CD4-positive, alpha-beta memory T cell (primary cell): ENCODE measurements around the gene ESPNL. TPM values are rescaled to one million over a fixed set of nuclear protein-coding genes. Genes with fewer than 3 reads are reported as not detected.

Experiments used
- CTCF ChIA-PET: fragments of 350-600 bp; sonication (Branson Sonifier 250); formaldehyde crosslinking; loops from one replicate; lab custom pipeline; 2021; ENCODE audit warnings: inconsistent platforms; ENCODE audit not compliant: partially characterized antibody; lab: Charles Lee
- POLR2A ChIA-PET: fragments of 350-600 bp; sonication (Branson Sonifier 250); formaldehyde crosslinking; loops from one replicate; lab custom pipeline; 2021; ENCODE audit not compliant: partially characterized antibody; lab: Charles Lee
- DNase-seq, 5 donors: peaks; one replicate each; pipeline versions ENCODE4 v3.0.0 to v3.0.0-alpha.2; 2020 to 2022; ENCODE audit warnings: mixed read lengths in 1 of 5
- H3K27ac ChIP-seq: one replicate; pipeline ENCODE4 v1.7.0; 2013; ENCODE audit warnings: low read depth, low read length
- H3K27me3 ChIP-seq: 2 replicates; pipeline ENCODE4 v1.7.0; 2013; ENCODE audit warnings: mild to moderate bottlenecking, low read length, moderate library complexity; ENCODE audit not compliant: insufficient read depth
- H3K36me3 ChIP-seq: 2 replicates; pipeline ENCODE4 v1.7.0; 2013; ENCODE audit warnings: mild to moderate bottlenecking, low read length, moderate library complexity; ENCODE audit not compliant: insufficient read depth
- H3K4me1 ChIP-seq: 2 replicates; pipeline ENCODE4 v1.7.0; 2013; ENCODE audit warnings: mild to moderate bottlenecking, low read length, moderate library complexity; ENCODE audit not compliant: insufficient read depth
- H3K4me3 ChIP-seq, 2 donors: one replicate each; pipeline ENCODE4 v1.7.0; 2013; ENCODE audit warnings: low read length in 2 of 2, mild to moderate bottlenecking in 1 of 2
- H3K9me3 ChIP-seq, 2 donors: one replicate each; pipeline ENCODE4 v1.7.0; 2013; ENCODE audit warnings: low read length in 2 of 2, control low read depth in 1 of 2; ENCODE audit not compliant: control insufficient read depth in 1 of 2
- H3K27ac Mint-ChIP-seq, 7 donors: one replicate each; pipeline ENCODE4 v1.8.0; 2020 to 2021; ENCODE audit warnings: mixed read lengths in 7 of 7, mild to moderate bottlenecking in 6 of 7, inconsistent platforms in 3 of 7, moderate library complexity in 3 of 7
- H3K27me3 Mint-ChIP-seq, 2 donors: one replicate each; pipeline ENCODE4 v1.8.0; 2020 to 2021; ENCODE audit warnings: mixed read lengths in 2 of 2
- H3K36me3 Mint-ChIP-seq, 2 donors: one replicate each; pipeline ENCODE4 v1.8.0; 2020 to 2021; ENCODE audit warnings: mixed read lengths in 2 of 2, inconsistent platforms in 1 of 2, mild to moderate bottlenecking in 1 of 2
- H3K4me1 Mint-ChIP-seq, 4 donors: one replicate each; pipeline ENCODE4 v1.8.0; 2020 to 2021; ENCODE audit warnings: mixed read lengths in 4 of 4, mild to moderate bottlenecking in 1 of 4
- H3K4me3 Mint-ChIP-seq, 8 donors: one replicate each; pipeline ENCODE4 v1.8.0; 2020 to 2021; ENCODE audit warnings: mixed read lengths in 8 of 8, mild to moderate bottlenecking in 7 of 8, moderate library complexity in 6 of 8, inconsistent platforms in 3 of 8
- H3K9me3 Mint-ChIP-seq, 8 donors: one replicate each; pipeline ENCODE4 v1.8.0; 2020 to 2021; ENCODE audit warnings: mixed read lengths in 8 of 8, mild to moderate bottlenecking in 5 of 8, inconsistent platforms in 3 of 8, moderate library complexity in 1 of 8
- intact Hi-C: fragments of 100-400 bp; cut with micrococcal nuclease; formaldehyde crosslinking; loops from one replicate; pipeline ENCODE4 v1.15.1; 2023
- polyA plus RNA-seq, 2 donors: library from polyadenylated mRNA; unstranded; fragments of 300-500 nt; fragmentation: Illumina TruSeq; gene quantifications; one replicate each; pipeline ENCODE4 v1.2.3, GENCODE V29; 2021
- total RNA-seq, 2 experiments: library from RNA; stranded (reverse); gene quantifications; one replicate each; pipeline ENCODE4 v1.2.3, GENCODE V29; 2021

The ESPNL gene
- total and polyA plus RNA-seq, 4 experiments from 2014 or later, result 0.28 to 0.41 TPM; not detected in 2

DNA sequence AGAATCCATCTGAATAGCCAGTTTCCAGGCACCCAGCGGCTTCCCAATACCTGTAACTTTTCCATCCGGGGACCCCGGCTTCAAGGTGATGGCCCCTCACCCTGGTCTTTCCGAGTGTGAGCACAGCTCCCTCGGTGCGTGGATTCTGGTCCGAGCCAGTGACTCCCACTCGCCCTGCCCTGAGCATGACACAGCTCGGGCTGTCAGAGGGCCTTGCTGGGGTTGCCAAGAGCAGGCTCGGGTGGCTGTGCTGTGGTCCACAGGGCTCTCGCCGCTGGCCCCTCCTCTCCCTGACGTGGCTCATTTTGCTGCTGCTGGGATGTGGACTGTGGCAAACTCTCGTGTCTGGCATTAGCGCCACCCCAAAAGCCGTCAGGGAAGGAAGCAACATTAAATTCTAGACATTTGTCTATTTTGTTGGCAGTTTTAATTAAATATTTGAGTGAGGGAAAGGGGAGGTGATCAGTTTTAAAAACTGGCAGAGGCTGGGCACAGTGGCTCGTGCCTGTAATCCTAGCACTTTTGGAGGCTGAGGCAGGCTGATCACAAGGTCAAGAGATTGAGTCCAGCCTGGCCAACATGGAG lies 5.6 kb upstream of the ESPNL start:
- no peaks in the 10 kb centered on the region for H3K27me3 Mint-ChIP-seq
- intact Hi-C loops, result no loop called here
- ChIA-PET POLR2A (no interaction called here), CTCF (no interaction called here)
- Histone ChIP-seq H3K4me1 (no peaks in the 10 kb centered on the region), H3K4me3 (no peak overlapping the region), H3K9me3 (no peaks in the 10 kb centered on the region), H3K36me3 (no peaks in the 10 kb centered on the region), H3K27me3 (no peaks in the 10 kb centered on the region), H3K27ac (no peak overlapping the region)
- no peak overlapping the region for H3K27ac Mint-ChIP-seq
- H3K4me1 Mint-ChIP-seq, result peaks cover 0 to 2% (median 0%) of the 10 kb centered on the region in 4 donors
- no peak for DNase-seq
- H3K36me3 Mint-ChIP-seq, result peaks cover 5 to 12% of the 10 kb centered on the region in 2 donors
- no peaks in the 10 kb centered on the region for H3K9me3 Mint-ChIP-seq
- H3K4me3 Mint-ChIP-seq, result no peak overlapping the region

DNA sequence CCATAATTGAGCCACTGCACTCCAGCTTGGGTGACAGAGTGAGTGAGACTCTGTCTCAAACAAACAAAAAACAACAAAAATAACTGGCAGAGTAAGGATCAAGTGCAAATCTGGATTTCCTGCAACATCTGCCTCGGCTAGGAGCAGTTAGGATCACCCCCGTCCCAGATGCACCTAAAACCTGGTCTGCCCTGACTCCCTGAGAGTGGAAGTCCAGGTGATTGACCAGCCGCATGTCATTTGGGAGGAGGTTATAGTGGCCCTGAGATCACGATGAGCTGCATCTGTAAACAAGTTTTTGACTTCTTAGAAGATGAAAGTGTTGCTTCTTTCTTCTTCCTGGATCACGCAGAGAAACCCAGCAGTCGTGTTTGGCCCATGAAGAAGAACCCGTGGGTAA lies 5.0 kb upstream of the ESPNL start:
- DNase-seq, result no peak
- no peak overlapping the region for H3K4me3 ChIP-seq
- ChIA-PET CTCF (no interaction called here), POLR2A (no interaction called here)
- H3K27me3 ChIP-seq, result no peaks in the 10 kb centered on the region
- peaks cover 0 to 2% (median 0%) of the 10 kb centered on the region in 4 donors for H3K4me1 Mint-ChIP-seq
- H3K36me3 Mint-ChIP-seq, result peaks cover 5 to 12% of the 10 kb centered on the region in 2 donors
- H3K27me3 Mint-ChIP-seq, result no peaks in the 10 kb centered on the region
- no peaks in the 10 kb centered on the region for H3K9me3 ChIP-seq
- no peak overlapping the region for H3K4me3 Mint-ChIP-seq
- H3K9me3 Mint-ChIP-seq, result no peaks in the 10 kb centered on the region
- no peaks in the 10 kb centered on the region for H3K36me3 ChIP-seq
- H3K4me1 ChIP-seq, result no peaks in the 10 kb centered on the region
- intact Hi-C loops, result no loop called here
- H3K27ac Mint-ChIP-seq, result peak overlapping the region in 2 of 7 donors; percentile 32 to 47
- H3K27ac ChIP-seq, result no peak overlapping the region

DNA sequence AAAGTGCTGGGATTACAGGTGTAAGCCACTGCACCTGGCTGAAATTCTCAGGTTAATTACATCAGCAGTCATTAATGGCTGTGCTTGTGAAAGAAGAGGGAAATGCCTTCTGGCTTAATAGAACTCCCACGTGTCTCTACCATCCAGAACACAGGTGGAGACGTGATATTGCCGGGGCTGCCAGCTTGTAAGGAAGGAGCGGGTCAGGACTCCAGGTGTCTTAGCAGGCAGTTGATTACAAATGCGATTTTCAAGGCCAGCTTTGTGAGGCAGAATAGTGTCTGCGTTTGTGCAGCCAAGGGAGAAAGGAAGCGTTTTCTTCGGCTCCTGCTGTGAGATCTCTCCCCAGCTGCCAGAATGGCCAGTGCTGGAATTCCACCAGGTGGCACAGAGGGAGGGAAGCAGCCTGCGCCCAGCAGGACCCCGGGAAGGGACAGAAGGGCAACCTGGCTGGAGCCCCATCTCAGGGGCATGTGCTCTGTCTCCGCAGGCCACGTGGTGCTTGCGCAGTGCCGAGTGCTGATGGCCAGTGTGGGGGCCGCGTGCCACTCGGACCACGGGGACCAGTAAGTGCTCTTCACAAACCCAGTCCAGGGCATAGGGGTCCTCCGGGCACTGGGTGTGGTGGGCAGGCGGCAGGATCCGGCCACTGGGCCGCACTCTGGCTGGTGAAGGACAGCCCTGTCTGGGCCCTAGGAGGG lies 3.7 kb upstream of the ESPNL start:
- no peaks in the 10 kb centered on the region for H3K27me3 Mint-ChIP-seq
- Histone ChIP-seq H3K4me3 (no peak overlapping the region), H3K27ac (no peak overlapping the region), H3K9me3 (no peaks in the 10 kb centered on the region), H3K27me3 (no peaks in the 10 kb centered on the region), H3K4me1 (no peaks in the 10 kb centered on the region), H3K36me3 (no peaks in the 10 kb centered on the region)
- no peak overlapping the region for H3K27ac Mint-ChIP-seq
- H3K36me3 Mint-ChIP-seq, result peaks cover 1 to 7% of the 10 kb centered on the region in 2 donors
- H3K4me3 Mint-ChIP-seq, result no peak overlapping the region
- intact Hi-C loops, result no loop called here
- no peak for DNase-seq
- H3K4me1 Mint-ChIP-seq, result peaks cover 0 to 2% (median 0%) of the 10 kb centered on the region in 4 donors
- POLR2A ChIA-PET, result no interaction called here
- CTCF ChIA-PET, result no interaction called here
- no peaks in the 10 kb centered on the region for H3K9me3 Mint-ChIP-seq

DNA sequence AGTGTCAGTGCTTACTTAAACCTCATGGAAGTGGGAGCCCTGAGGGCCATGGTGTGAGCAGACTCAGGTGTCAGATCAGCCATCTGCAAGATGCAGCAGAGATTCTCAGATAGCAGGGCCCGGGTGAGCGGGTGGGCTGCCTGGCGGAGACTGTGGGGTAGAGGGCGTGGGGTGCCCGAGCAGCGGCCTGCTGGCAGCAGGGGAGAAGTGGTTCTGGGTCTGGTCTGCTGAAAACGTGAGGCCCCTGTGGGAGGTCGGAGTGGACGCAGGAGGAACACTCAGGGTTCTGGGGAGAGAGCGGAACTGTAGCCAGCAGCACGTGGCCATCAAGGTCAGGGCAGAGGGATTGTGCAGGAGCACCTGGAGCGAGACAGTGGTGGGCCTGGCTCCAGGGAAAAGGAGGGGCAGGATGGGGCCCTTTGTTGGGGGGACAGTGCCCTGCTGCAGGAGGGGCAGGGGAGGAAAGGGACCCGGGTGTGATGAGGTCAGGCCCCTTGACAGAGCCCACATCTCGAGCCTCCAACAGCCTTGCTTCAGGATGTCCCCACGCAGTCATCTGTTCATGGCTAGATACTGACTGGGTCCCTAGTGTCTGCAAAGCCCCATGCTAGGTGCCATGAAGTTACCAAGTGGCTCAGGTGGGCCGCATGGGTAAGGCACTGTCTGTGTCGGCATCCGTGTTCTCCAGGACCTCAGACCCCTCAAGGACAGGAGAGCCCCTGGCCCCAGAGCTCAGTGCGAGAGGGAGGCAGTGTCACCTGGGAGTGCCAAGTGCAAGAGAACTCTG lies 2.7 kb upstream of the ESPNL start:
- Mint-ChIP-seq H3K27ac (peak overlapping the region in 1 of 7 donors; percentile 53), H3K4me3 (no peak overlapping the region), H3K36me3 (peaks cover 0 to 7% of the 10 kb centered on the region in 2 donors), H3K9me3 (no peaks in the 10 kb centered on the region), H3K4me1 (peaks cover 0 to 2% (median 0%) of the 10 kb centered on the region in 4 donors), H3K27me3 (no peaks in the 10 kb centered on the region)
- Histone ChIP-seq H3K27ac (no peak overlapping the region), H3K27me3 (no peaks in the 10 kb centered on the region), H3K9me3 (no peaks in the 10 kb centered on the region), H3K36me3 (no peaks in the 10 kb centered on the region), H3K4me3 (no peak overlapping the region), H3K4me1 (no peaks in the 10 kb centered on the region)
- DNase-seq, result no peak
- POLR2A ChIA-PET, result no interaction called here
- CTCF ChIA-PET, result no interaction called here
- intact Hi-C loops, result no loop called here

DNA sequence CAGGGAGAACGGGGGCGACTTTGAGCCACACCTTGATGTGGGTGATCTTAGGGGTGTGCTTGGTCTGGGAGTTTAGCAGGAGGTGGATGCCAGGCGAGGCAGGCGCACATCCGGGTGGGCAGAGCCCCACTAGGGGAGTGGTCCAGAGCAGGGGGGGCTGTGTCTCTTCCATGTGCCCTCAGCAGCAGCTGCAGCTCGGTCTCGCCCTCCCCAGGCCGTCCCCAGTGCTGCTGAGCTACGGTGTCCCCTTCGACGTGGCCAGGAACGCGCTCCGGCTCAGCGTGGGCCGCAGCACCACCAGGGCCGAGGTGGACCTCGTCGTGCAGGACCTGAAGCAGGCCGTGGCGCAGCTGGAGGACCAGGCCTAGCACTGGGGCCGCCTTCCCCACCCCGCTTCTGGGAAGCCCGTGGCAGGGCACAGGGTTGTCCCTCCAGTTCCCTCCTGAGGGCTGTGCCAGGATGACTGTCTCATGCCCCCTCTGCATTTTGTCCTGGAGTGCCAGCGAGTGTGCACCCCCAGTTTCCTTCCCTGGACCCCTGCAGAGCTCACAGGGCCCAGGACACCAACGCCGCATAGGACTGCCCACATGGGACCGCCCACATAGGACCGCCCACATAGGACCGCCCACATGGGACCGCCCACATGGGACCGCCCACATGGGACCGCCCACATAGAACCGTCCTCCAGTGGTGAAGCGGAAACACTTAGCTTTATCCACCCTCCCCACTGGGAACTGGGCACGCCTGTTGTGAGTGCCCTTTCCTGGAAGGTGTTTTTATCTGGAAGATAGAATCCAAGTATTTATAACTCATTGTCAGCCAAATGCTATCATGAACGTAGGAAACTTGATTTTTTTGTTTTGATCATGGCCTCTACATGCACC lies 1.9 kb upstream of the ESPNL start:
- Mint-ChIP-seq H3K9me3 (no peaks in the 10 kb centered on the region), H3K36me3 (peaks cover 0 to 7% of the 10 kb centered on the region in 2 donors), H3K27ac (no peak overlapping the region), H3K27me3 (no peaks in the 10 kb centered on the region), H3K4me3 (no peak overlapping the region), H3K4me1 (peaks cover 0 to 2% (median 0%) of the 10 kb centered on the region in 4 donors)
- Histone ChIP-seq H3K36me3 (no peaks in the 10 kb centered on the region), H3K9me3 (no peaks in the 10 kb centered on the region), H3K27me3 (no peaks in the 10 kb centered on the region), H3K27ac (no peak overlapping the region), H3K4me1 (no peaks in the 10 kb centered on the region), H3K4me3 (no peak overlapping the region)
- intact Hi-C loops, result no loop called here
- peak in 2 of 5 donors; percentile 10 to 11 for DNase-seq
- POLR2A ChIA-PET, result no interaction called here
- CTCF ChIA-PET, result no interaction called here

DNA sequence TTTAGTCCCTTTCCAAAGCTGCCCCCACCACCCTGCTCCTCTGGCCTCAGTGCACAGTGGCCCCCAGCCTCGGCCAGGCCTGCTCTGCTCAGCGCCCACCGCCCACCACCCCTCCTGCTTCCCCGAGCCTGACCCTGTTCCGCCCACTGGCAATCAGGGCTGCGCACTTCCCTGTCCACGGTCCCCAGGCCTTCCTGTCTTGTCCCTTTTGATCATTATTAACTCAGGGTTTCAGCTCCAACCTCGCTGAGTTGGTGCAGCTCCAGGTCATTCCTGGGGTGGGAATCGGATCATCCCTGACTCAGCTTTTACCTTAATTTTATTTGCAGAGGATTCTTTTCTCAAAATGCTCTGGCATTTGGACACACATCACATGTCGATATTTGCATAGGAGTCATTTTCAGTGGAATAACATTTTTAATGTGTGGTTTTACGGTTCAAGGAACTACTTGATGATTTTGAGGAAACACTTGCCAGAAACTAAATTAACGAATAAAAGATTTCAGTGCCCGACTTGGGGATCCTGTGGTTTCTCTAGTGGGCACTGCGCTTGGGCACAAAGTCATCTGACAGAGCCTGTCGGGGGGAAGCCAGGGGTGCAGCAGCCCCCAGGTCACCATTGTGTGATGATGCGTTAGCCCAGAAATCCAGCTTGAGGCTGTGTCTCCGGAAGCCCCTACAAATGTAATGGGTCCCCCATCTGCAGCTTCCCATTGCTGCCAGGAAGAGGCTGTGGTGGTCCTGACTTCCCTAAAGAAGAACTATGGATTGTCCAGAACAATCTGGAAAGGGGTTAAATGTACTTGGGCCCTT lies 1.0 kb upstream of the ESPNL start:
- POLR2A ChIA-PET, result no interaction called here
- intact Hi-C loops, result no loop called here
- DNase-seq, result no peak
- H3K27me3 Mint-ChIP-seq, result no peaks in the 10 kb centered on the region
- no peaks in the 10 kb centered on the region for H3K4me1 ChIP-seq
- peak overlapping the region in 2 of 7 donors; percentile 22 to 27 for H3K27ac Mint-ChIP-seq
- CTCF ChIA-PET, result no interaction called here
- H3K9me3 Mint-ChIP-seq, result no peaks in the 10 kb centered on the region
- no peak overlapping the region for H3K4me3 ChIP-seq
- H3K27me3 ChIP-seq, result no peaks in the 10 kb centered on the region
- no peaks in the 10 kb centered on the region for H3K36me3 ChIP-seq
- H3K27ac ChIP-seq, result no peak overlapping the region
- no peak overlapping the region for H3K4me3 Mint-ChIP-seq
- peaks cover 0 to 7% of the 10 kb centered on the region in 2 donors for H3K36me3 Mint-ChIP-seq
- peaks cover 0 to under 1% (median 0%) of the 10 kb centered on the region in 4 donors for H3K4me1 Mint-ChIP-seq
- H3K9me3 ChIP-seq, result no peaks in the 10 kb centered on the region
